MG63 (cell line): ENCODE data around the gene ABTB2. TPM values are rescaled to one million over a fixed set of nuclear protein-coding genes. Genes with fewer than 3 reads are reported as not detected.
A peak's percentile ranks its signal among the peaks of the same experiment; 100 is the strongest.

Source experiments
- DNase-seq: peaks from one replicate; pipeline ENCODE4 v3.0.0-alpha.2; 2020
- H3K27me3 ChIP-seq: fragments of 250-450 bp; sonication (Bioruptor Pico); 2 replicates; pipeline ENCODE4 v1.5.1; 2020; ENCODE audit warnings: mild to moderate bottlenecking, moderate library complexity
- H3K36me3 ChIP-seq: fragments of 250-450 bp; sonication (Bioruptor Pico); 2 replicates; pipeline ENCODE4 v1.5.1; 2020; ENCODE audit warnings: mild to moderate bottlenecking, moderate library complexity
- H3K4me3 ChIP-seq: fragments of 250-450 bp; sonication (Bioruptor Pico); 2 replicates; pipeline ENCODE4 v1.5.1; 2020; ENCODE audit warnings: mild to moderate bottlenecking, moderate library complexity
- H3K9me3 ChIP-seq: fragments of 250-450 bp; sonication (Bioruptor Pico); 2 replicates; pipeline ENCODE4 v1.5.1; 2020; ENCODE audit warnings: mild to moderate bottlenecking, moderate library complexity
- total RNA-seq: library from RNA; depleted of rRNA; stranded (reverse); fragments of >200 nt; shearing (Covaris generic); gene quantifications from 2 replicates; pipeline ENCODE4 v1.2.3, GENCODE V29; 2014; ENCODE audit warnings: low replicate concordance

ABTB2 gene
- total RNA-seq, 1 experiment from 2014 or later = 2.6 TPM

DNA sequence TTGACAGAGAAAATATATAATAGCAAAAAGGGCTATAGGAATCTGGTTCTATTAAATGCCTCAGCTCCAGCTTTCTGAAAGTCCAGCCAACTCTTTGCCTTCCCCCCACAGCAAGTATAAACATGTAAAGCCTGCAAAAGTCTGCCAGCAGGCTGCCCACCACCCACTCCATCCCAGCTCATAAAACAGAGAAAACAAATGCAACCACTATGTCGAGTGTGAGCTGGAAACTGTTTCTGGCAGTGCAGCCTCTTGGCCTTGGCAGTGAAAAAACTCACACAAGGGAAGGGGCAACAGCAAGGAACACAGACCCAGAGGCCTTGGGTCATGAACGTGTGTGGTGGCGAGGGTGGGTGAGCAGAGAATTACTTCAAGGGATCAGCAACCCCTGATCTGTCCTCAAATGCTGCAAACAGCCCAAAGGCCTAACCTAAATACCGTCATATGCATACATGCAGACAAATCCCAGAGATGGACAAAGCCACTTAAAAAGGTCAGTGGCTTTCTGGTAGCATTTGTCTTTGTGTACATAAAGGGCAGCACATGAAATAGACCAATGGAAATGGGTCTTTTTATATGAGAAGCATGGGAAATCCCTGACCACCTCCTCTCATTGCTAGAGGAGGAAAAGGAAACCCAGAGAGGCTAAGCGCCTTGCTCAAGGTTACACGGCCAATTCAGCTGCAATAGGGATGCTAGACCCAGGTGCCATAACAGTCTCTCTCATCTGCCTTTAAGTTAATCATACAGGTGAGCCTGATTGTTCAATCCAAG lies 177.6 kb downstream of the ABTB2 start:
- DNase-seq = peak; percentile 71
- H3K9me3 ChIP-seq = no peaks in the 10 kb centered on the region
- H3K27me3 ChIP-seq = no peaks in the 10 kb centered on the region
- H3K4me3 ChIP-seq = no peak overlapping the region
- no peaks in the 10 kb centered on the region for H3K36me3 ChIP-seq

DNA sequence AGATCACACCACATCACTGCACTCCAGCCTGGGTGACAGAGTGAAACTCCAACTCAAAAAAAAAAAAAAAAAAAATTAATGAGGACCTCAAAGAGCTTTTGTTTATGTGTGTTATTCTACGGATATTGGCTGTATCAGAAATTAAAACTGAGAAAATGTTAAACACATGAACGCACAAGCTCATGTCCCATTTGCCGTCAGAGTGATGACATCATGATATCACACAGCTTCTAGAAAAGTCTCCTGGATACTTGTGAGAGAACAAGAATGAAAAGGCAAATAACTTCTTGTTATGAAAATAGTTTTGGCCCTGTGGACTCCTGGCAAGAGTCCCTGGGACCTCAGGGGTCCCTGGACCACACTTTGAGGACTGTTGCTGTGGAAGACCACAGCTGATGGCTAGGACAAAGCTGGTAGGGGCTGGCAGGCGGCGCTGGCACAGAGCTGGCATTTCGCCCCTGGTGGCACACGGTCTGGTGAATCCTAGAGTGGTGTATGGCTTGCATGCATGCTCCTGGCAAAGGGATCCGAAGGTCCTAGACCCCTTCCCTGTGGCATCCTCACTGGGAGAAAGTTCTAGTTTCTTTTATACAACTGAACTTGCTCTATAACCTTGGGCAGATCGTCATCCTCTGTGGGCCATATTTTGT lies 178.7 kb downstream of the ABTB2 start:
- Histone ChIP-seq H3K4me3 (no peak overlapping the region), H3K9me3 (no peaks in the 10 kb centered on the region), H3K27me3 (no peaks in the 10 kb centered on the region), H3K36me3 (no peaks in the 10 kb centered on the region)
- DNase-seq = no peak

GRCh38 chr11:34178209-34178821 lies 179.5 kb downstream of the ABTB2 start:
- no peak overlapping the region for H3K4me3 ChIP-seq
- no peaks in the 10 kb centered on the region for H3K36me3 ChIP-seq
- H3K9me3 ChIP-seq = no peaks in the 10 kb centered on the region
- DNase-seq = no peak
- H3K27me3 ChIP-seq = no peaks in the 10 kb centered on the region

DNA sequence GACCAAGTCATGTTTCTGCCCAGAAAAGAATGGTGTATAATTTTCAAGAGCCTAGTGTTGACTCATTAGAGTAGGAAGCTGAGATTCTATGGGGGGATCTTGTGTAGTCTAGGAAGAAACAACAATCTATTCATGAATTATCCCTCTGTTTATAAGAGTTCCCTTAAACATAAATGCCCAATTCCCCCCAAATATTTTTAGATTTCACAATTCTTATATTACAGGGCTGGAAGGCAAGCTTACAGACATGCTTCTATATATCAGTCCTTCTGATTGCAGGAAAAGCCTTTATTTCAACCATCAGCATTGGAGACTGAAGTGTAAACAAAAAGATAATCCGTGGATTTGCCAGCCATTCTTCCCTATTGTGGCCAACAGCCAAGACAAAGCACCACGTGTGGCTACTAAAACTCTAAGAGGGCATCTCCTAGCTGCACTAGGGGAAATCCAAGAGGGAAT lies 181.0 kb downstream of the ABTB2 start:
- no peak overlapping the region for H3K4me3 ChIP-seq
- no peaks in the 10 kb centered on the region for H3K9me3 ChIP-seq
- peak; percentile 46 for DNase-seq
- no peaks in the 10 kb centered on the region for H3K27me3 ChIP-seq
- H3K36me3 ChIP-seq = no peaks in the 10 kb centered on the region

GRCh38 chr11:34175284-34176019 lies 182.4 kb downstream of the ABTB2 start:
- H3K4me3 ChIP-seq = no peak overlapping the region
- DNase-seq = no peak
- no peaks in the 10 kb centered on the region for H3K27me3 ChIP-seq
- H3K9me3 ChIP-seq = no peaks in the 10 kb centered on the region
- H3K36me3 ChIP-seq = no peaks in the 10 kb centered on the region

DNA sequence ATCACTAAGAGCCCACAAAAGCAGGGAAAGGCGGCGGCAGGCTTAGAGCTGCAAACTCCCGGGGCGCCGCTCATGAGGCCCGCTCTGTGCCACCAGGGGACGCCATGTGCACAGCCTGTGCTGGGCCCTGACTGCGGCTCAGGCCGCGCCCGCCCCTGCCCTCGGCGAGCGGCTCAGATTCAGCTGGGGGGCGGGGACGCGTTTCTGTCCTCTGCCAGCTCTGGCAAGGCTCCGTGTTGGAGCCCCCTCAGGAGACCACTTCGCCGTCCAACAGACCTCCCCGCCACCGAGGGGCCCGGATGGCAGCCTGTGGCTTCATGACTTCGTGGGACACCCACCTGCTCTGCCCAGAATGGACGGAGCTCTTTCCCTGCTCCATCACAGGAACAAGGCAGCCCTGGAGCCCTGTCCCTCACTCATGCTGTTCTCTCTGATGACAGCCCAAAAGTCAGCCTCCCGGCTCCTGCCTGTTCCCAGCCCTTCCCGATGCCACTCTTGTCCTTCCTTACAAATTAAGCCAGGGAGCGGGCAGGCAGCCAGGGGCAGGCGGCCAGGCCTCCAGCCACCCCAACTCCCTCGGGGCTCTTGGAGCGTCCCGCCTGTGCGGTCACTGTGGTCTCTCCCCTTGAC lies 183.3 kb downstream of the ABTB2 start:
- H3K9me3 ChIP-seq = no peaks in the 10 kb centered on the region
- no peaks in the 10 kb centered on the region for H3K27me3 ChIP-seq
- peak; percentile 76 for DNase-seq
- no peaks in the 10 kb centered on the region for H3K36me3 ChIP-seq
- H3K4me3 ChIP-seq = no peak overlapping the region

- Histone ChIP-seq H3K27me3 (no peaks in the 10 kb centered on the region), H3K4me3 (no peak overlapping the region), H3K9me3 (no peaks in the 10 kb centered on the region), H3K36me3 (no peaks in the 10 kb centered on the region)
- no peak for DNase-seq
Observed at GRCh38 chr11:34173050-34173449, 184.8 kb downstream of the ABTB2 start.

DNA sequence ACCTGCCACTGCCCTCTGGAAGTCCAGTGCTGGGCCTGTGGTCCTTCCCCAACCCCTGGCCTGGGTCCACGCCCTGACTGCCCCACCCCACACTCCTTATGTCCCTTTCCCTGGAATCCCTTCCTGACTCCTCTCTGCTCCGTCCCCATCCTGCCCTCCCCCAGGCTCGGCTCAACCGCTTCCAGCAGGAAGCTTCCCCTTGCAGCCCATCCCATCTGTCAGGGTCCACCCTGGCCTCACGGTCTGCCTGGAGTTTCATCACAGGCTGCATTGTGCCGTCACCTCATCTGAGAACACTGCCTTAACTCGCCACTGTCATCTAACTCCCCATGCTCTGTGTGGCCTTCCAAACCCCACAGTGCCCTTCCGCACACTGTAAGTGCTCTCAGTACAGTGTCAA lies 188.1 kb downstream of the ABTB2 start:
- Histone ChIP-seq H3K4me3 (no peak overlapping the region), H3K9me3 (no peaks in the 10 kb centered on the region), H3K27me3 (no peaks in the 10 kb centered on the region), H3K36me3 (no peaks in the 10 kb centered on the region)
- no peak for DNase-seq

- Histone ChIP-seq H3K4me3 (no peak overlapping the region), H3K27me3 (no peaks in the 10 kb centered on the region), H3K36me3 (no peaks in the 10 kb centered on the region), H3K9me3 (no peaks in the 10 kb centered on the region)
- no peak for DNase-seq
Observed at GRCh38 chr11:34168642-34169420, 189.0 kb downstream of the ABTB2 start.

GRCh38 chr11:34167961-34168360 lies 189.8 kb downstream of the ABTB2 start:
- DNase-seq = no peak
- H3K9me3 ChIP-seq = no peaks in the 10 kb centered on the region
- no peak overlapping the region for H3K4me3 ChIP-seq
- no peaks in the 10 kb centered on the region for H3K27me3 ChIP-seq
- H3K36me3 ChIP-seq = no peaks in the 10 kb centered on the region

GRCh38 chr11:34166806-34167740 lies 190.7 kb downstream of the ABTB2 start:
- DNase-seq = no peak
- H3K4me3 ChIP-seq = no peak overlapping the region
- H3K27me3 ChIP-seq = no peaks in the 10 kb centered on the region
- H3K36me3 ChIP-seq = no peaks in the 10 kb centered on the region
- no peaks in the 10 kb centered on the region for H3K9me3 ChIP-seq

GRCh38 chr11:34165786-34166555 lies 191.8 kb downstream of the ABTB2 start:
- no peaks in the 10 kb centered on the region for H3K36me3 ChIP-seq
- H3K27me3 ChIP-seq = no peaks in the 10 kb centered on the region
- DNase-seq = peak; percentile 65
- no peaks in the 10 kb centered on the region for H3K9me3 ChIP-seq
- no peak overlapping the region for H3K4me3 ChIP-seq

DNA sequence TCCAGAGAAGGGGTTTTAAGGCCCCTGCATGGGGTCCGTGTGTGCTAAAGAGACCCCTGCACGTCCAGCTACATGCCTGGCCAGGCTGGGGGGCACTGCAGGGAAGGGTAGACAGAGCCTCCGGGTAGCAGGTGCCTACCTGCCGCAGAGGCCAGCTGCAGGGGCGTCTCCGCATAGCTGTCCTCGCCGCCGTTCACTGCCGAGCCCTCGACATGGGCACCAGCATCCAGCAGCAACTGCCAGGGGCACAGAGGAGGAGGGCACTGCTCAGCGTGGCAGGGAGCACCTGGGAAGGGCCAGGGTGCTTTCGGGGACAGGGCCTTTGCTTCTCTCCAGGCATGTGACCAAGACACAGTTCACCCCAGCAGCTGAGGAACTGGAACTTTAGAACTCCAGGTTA lies 192.7 kb downstream of the ABTB2 start:
- DNase-seq = no peak
- H3K36me3 ChIP-seq = no peaks in the 10 kb centered on the region
- H3K4me3 ChIP-seq = no peak overlapping the region
- no peaks in the 10 kb centered on the region for H3K27me3 ChIP-seq
- no peaks in the 10 kb centered on the region for H3K9me3 ChIP-seq

- H3K4me3 ChIP-seq = no peak overlapping the region
- no peak for DNase-seq
- H3K36me3 ChIP-seq = 0 out of 2 replicates have a peak, but pooled peaks cover 2% of the 10 kb centered on the region
Observed at GRCh38 chr11:34162856-34163255, 195.0 kb downstream of the ABTB2 start.

More at GRCh38 chr11:34162856-34163255, 195.0 kb downstream of the ABTB2 start:
- Histone ChIP-seq H3K27me3 (no peaks in the 10 kb centered on the region), H3K9me3 (no peaks in the 10 kb centered on the region)
